ENCODE data around the gene TTC4. TPM values are rescaled to one million over a fixed set of nuclear protein-coding genes. Genes with fewer than 3 reads are reported as not detected.

Gene TTC4
- polyA plus RNA-seq, 3 donors: 31.3 to 35.8 (median 35.2) TPM

DNA sequence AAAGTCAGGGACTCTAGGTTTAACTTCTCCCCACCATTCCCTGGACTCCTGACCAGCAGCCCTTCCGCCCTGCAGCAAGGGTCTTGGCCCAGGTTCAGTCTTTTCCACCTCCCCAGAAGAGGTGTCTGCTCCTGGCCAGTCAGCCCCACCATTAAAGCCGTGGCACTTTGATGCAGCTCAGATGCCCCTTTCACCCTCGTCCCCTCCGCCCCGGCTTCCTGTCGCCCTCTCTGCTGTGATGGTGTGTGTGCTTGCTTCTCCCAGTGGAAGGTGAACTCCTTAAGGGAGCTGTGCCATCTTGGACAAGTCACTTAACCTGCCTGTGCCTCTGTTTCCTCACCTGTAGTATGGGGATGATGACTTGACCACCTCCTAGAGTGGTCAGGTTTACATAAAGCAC is 17.8 kb upstream of the TTC4 start:
- DNase-seq: no peak

DNA sequence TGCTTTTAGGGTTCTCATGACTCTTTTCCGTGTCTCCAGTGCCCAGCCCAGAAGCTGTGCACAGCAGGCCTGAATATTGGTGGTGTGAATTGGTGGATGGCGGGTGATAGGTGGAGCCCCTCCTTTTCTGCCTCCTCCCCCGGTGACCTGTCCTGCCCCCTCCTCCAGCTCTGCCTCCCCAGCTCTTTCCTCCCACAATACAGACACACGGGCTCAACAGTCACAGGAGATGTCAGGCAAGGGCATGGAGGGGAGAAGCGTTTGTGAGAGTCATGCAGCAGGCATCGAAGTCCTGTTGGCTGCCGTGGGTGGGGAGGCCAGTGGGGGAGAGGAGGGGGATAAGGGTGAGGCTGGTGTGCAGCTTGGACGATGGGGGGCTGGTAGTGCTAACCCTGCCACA is 17.3 kb upstream of the TTC4 start:
- no peak for DNase-seq

DNA sequence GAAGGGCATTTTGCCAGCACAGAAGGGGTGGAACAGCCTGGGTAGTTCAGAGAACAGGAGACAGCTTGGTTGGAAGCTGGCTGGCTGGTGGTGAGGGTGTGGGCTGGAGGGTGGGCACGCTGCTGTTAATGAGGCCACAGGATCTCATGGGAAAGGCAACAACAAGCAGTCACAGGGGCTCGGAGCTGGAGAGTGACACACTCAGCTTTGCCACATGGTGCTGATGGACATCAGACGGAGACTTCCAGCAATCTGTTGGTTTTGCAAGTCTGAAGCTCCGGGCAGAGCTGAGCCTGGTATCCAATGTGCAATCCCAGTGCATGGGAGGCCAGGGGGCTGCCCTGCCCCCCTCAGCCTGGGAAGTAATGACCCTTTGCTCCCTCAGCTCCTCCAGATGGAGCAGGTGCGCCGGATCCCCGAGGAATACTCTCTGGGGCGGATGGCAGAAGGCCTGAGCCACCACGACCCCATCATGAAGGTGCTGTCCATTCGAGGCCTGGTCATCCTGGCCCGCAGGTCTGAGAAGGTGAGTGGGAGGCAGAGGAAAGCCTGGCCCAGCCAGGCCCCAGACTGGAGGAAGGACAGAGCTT is 15.6 kb upstream of the TTC4 start:
- DNase-seq: no peak

DNA sequence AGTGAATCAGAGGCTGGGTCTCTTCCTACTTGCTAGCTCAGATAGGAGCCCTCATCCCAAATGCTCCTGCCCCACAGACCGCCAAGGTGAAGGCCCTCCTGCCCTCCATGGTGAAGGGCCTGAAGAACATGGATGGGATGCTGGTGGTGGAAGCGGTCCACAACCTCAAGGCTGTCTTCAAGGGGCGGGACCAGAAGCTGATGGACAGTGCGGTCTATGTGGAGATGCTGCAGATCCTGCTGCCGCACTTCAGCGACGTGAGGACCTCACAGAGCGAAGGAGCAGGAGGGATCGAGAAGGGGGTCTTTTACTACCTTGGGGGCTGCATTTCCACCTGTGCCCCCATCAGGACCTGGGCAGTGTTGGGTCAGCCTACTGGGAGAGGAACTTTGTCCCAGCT is 14.6 kb upstream of the TTC4 start:
- DNase-seq: no peak

DNA sequence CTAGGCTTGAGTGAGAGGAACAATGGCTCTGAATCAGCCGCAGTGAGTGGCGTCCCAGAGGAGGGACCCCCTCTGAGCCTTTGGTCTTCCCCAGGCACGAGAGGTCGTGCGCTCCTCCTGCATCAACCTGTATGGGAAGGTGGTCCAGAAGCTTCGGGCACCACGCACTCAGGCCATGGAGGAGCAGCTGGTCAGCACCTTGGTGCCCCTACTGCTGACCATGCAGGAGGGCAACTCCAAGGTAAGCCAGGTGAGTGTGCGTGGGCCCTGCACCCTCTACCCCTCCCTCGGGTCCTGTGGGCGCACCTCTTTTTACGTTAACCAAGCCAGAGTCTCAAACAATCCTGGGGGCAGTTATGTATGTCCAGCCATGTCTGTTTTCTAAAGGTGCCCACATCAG is 13.7 kb upstream of the TTC4 start:
- no peak for DNase-seq

DNA sequence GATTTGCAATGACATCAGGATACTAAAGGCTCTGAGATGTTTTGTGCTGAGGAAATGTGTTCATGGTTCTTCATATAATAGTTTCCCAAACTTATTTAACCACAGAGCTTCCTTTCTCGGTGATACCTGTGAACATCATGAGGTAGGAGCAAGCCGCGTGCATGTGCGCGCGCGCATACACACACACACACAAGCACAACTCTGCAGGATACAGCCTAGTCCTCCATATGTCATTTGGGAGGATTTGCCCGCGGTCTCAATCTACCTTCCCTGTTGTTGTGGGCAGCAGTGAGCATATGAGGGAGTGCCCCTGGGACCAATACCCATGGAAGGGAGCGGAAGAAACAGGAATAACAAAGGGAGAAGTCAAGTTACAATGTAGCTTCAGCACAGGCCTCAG is 12.2 kb upstream of the TTC4 start:
- no peak for DNase-seq

DNA sequence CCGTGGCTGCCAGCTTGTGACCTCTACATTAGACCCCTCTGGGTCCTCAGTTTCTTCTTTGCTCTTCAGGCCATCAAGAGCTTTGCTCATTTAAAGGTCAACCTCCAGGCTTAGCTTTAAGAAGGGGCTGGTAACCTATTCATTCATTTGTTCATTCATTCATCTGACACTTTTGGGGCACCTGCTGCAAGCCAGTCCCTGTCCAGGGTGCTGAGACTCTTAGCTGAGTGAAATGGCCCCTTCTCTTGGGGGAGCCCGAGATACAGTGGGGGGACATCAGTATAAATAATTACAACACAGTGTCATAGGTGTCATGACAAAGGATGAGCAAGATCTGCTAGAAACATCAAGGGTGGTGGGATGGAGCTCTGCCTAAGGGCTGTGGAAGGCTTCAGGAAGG is 10.5 kb upstream of the TTC4 start:
- DNase-seq: no peak

DNA sequence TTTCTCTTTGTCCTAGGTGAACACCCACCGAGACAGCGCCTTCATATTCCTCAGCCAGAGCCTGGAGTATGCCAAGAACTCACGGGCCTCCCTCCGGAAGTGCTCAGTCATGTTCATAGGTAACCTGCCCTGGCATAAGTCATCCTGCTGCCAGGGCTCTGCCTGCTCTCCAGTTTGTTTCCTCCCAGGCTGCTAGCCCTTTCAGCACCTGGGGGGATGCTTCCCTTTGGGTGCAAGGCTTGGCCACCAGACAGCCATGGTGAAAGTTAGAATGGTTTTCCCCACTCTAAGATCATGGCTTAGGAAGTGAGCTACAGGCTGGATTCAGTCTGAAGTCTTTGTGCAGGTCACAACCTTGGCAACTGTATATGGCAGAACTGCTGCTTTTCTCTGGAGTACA is 9.2 kb upstream of the TTC4 start:
- no peak for DNase-seq

DNA sequence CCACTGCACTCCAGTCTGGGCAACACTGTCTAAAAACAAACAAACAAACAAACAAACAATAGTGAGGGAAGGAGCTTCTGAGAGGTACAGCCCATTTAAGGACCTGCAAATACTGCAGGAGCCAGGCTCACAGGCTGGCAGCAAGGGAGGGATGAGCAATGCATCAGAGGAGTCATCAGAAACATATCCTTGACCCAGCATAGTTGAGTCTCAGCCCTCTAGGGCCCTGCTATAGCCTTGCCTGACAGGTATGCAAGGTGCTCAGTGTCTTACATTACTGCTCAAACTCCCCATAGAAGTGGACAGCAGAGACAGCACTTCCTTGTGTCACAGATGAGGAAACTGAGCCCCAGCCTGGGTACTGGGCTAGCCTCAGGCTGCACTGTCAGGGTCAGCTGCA is 7.3 kb upstream of the TTC4 start:
- no peak for DNase-seq

DNA sequence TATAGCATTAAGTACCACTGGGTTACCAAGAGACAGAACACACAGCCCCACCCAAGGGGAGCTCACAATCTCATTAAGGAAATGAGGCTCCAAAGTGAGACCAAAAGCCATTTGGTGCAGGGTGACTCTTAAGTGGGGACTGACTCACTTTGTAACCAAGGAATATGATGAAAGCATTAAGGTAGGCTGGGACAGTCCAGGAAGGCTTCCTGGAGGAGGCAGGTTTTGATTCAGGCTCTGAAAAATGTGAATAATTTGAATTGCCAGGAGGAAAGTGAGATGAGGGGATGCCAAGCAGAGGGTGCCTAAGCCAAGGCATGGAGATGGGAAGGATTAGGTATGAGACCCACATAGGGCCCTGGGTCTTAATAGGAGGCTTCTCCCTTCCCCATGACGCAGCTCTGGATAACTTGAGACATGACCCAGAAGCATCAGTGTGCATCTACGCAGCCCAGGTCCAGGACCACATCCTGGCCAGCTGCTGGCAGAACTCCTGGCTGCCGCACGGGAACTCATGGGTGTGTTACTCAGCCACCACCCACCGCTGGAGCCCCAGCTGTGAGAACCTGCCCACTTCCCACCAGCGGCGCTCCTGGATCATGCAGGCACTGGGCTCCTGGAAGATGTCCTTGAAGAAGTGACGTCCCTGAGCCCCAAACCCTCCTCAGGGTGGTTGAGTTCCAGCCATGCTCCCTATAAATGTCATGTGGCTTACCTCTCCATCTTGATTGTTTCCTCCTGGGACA is 5.9 kb upstream of the TTC4 start:
- DNase-seq: no peak

DNA sequence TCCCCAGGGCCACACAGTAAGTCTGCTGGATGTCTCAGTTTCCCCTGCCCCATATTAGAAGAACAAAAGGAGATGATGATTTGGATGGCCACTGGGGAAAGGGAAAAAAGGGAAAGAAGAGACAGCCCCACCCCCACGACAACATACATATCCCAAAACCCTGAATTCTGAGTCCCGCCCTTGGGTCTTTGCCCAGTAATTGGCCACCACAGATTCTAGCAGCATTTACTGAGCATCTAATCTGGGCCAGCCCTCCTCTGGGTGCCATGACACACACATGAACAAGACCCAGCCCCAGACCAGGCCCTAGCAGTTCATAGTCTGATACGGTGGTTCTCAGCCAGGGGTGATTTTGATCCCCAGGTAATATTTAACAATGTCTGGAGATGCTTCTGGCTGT is 5.2 kb upstream of the TTC4 start:
- no peak for DNase-seq

DNA sequence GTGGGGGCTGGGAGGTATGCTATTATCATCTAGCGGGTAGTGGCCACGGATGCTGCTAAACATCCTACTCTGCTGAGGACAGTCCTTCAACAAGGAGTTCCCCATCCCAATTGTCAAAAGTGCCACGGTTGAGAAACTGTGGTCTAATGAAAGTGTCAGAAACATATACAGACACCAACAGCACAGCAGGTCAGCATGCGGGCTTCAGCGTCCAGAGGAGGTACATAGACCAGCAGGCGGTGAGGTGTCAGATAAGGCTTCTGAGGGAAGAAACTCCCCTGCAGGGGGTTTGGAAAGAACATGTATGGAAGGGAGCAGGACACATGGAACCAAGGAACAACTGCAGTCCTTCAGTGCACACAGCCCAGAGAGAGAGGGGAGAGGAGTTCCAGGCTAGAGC is 4.8 kb upstream of the TTC4 start:
- no peak for DNase-seq

DNA sequence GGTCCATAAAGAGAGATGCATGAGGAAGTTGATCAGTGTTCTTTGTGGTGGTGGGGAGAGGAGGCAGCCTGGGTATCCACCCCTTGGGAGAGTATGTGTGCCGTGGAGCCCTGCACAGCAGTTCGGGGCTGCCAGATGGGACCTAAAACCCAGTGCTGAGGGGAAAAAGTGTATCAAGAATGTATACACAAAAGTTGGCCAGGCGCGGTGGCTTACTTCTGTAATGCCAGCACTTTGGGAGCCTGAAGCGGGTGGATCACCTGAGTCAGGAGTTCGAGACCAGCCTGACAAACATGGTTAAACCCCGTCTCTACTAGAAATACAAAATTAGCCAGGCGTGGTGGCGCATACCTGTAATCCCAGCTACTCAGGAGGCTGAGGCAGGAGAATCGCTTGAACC is 4.1 kb upstream of the TTC4 start:
- DNase-seq: no peak

DNA sequence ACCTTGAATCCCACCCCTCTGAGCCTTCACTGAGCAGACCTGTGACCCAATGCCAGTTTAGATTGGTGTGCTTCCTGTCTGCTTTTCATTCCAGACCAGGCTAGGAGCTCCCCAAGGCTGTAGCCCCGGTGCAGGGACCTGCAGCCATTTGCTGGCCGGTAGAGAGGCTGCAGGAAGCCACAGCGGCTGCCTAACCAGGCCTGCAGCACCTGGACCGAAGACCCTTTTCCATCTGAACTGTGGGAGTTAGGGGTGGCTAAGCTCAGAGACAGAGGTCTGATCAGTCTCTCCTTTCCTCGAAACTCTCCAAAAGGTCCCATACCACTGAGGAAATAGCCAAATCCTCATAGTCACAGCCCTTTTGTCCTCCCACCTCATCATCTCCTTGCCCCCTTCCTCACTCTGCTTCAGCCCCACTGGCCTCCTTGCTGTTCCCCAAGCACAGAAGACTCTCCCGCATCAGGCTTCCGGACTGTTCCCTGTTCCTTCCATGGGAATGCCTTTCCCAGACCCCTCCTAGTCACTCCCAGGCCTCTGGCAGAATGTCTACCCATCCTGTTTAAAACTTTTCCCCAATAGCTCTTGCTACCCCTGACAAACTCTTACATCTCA is 674 bp upstream of the TTC4 start:
- DNase-seq: no peak

DNA sequence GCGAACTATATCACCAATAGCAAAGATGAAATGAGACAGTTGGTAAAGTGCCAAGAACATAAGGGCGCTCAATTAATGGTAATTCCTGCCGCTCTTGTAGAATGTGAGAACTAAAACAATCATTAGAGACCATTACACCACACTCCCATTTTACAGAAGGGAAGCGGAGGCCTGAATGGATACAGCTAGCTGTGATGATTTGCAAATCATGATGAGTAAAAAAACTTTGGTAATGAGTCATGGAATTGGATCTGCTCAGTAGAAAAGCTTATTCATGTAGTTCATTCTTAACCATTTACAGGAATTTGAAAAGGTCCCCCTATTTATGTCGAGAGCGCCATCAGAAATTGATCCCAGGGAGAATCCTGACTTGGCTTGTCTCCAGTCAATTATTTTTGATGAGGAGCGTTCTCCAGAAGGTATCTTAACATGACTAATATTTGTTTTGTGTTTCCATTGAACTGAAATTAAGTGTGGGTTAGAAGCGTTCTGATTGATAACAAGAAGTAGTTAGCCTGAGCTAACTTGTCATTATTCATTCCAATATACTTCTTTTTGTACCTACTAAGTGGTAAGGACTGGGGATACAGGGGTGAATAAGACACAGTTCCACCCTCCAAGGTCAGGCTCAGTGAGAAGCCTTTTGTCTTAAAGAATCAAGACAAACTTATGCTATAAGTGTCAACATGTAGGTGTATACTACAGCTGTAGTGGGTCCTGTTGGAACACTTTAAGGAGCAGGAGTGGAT is 812 bp downstream of the TTC4 start:
- no peak for DNase-seq

DNA sequence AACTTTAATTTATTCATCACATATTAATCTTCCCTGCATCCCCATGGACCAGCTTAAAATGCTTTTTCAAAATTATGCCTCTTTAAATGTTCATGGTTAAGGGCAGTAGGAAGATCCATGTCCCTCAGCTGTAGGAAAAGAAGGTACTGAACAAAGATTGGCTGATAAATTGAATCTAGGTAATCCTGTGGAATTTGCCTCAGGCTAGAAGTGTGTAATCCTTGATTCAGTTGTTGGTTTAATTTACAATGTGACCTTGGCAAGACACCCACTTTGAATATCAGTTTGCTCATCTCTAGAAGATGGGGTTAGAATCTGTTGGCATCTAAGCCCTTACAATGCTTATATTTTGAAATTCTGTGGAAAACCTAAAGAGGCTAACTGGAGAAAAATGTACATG is 6.1 kb downstream of the TTC4 start:
- DNase-seq: no peak

DNA sequence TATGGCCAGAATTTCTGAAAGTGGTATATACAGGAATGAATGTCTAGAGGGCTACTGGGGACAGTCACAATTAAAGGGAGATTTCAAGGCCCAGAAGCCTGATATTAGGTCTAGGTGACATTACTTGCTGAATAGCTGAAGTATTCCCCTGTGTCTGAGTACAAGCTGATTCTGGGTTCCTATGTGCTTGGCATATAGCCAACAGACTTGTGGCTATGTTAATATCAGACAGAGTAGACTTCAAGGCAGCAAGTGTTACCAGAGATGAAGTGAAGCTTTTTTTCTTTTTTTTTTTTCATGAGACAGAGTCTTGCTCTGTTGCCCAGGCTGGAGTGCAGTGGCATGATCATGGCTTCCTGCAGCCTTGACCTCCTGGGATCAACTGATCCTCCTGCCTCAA is 8.3 kb downstream of the TTC4 start:
- DNase-seq: no peak

DNA sequence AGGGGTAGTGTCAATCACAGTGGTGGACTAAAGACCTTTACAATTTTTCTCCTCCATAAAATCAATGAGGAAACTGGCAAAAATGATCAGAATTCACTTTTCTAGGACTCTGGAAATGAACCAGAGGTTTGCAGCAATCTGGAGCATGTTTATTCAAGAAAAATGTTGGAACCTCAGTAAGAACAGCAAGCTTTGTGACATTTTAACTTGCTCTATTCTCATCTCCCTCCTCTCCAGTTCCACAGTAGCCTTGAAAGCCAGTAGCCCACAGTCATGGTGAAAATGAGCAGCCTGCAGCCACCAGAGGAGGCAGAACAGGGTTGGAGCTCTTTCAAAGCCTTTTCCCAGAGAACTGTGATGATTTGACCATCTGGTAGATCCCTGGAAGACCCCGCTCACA is 9.1 kb downstream of the TTC4 start:
- DNase-seq: no peak

DNA sequence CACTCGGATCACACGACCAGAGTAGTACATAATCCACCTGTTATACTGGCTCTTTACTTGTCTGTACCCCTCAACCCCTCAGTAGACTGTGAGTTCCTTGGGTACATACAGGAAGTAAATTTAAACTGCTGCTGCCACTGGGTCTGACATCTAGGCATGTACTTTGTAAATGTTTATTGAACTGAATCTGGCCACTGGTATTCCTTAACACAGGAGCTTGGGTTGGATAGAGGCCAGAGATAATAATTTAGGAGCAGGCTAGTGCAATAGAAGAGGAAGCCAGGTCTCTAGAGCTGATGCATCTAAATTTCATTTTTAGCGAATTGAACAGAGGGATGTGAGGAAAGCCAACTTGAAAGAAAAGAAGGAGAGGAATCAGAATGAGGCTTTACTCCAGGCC is 12.4 kb downstream of the TTC4 start:
- DNase-seq: no peak

DNA sequence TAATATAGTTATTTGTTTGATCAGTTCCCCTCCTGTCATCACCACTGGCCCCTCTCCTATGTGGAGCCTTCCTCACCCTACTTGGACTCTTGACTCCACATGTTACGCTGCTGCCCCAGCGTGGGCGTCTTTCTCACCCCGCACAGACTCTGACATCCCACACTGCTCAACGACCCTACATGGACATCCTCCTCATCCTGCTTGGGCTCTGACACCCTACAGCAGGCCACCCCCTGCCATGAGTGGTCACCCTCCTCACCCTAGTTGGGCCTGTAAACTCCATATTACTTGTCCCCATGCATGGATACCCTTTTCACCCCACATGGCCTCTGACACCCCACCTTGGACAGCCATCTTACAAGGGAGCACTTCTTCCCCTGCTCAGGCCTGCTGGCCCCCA is 21.0 kb downstream of the TTC4 start:
- DNase-seq: no peak

DNA sequence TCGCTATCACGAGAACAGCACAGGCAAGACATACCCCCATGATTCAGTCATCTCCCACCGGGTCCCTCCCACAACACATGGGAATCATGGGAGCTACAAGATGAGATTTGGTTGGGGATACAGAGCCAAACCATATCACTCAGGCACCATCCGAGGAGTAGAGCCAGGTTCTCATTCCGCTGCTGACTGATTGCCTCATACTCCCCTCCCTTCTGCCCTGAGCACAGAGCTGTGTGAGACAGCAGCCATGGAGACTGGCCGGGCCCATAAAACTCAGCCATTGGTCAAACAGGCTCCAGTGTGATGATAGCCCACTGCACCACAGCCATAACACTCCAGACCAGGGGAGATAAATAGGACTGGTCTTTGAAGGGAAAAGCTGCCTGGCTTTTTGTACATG is 22.6 kb downstream of the TTC4 start:
- no peak for DNase-seq

DNA sequence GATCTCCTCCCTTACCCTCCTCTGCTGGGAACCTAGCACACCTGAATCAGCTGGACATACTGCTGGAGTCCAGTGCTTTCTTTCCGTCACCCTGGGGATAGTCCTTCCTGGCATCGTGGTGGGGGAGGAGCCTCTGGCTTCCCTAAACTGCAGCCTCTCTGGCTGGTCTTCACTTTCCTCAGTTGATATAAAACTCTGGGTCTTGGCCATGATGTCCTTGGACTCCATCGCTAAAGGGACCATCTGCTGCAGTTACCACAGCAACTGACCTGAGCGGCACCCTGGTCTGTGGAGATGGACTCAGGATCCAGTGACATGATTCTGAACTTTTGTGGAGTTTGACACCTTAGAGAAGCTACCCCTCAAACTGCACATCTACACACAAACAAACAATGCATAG is 25.9 kb downstream of the TTC4 start:
- no peak for DNase-seq

DNA sequence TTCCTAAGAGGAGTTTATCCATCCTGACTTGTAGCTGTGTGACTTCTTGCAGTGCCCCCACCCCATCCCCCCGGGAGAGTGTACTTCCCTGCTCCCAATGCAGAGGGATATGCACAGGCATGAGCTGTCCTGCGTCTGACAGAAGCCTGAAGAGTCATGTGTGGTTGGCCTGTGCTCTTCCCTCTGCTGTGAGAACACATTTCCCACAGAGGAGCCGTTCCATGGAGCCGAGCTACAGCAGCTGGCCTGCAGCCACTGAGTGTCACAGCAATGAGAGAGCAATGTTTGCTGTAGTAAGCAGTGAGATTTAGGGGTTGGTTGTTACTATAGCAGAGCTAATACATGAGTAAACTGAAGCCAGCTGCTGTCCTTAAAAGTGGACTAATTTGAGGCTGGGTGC is 26.6 kb downstream of the TTC4 start:
- DNase-seq: no peak

Data from renal pelvis (tissue), 4 donors.